Neural progenitor cell (in vitro differentiated cells): ENCODE results near the gene RASEF.

Source experiments
- CTCF ChIP-seq: fragments of 200-600 bp; sonication (generic); IDR thresholded peaks from 2 replicates; pipeline ENCODE4 v1.5.1; 2017; ENCODE audit warnings: antibody characterized with exemption, mild to moderate bottlenecking
- EZH2phosphoT487 ChIP-seq: fragments of 200-600 bp; sonication (generic); IDR thresholded peaks from 2 replicates; pipeline ENCODE4 v1.6.1; 2017; ENCODE audit warnings: antibody characterized with exemption

GRCh38 chr9:82930116-82930515, 132.8 kb downstream of the RASEF start:
- TF ChIP-seq CTCF (no peak), EZH2phosphoT487 (no peak)
